NT2/D1 (cell line): ENCODE results near the gene KLHDC10.
"Not testable (repeated sequence)": the region's sequence is repeated elsewhere in the genome, so short reads cannot be mapped to it uniquely, and the experiment has no call there.

Experiments used
- DNase-seq: peaks from one replicate; pipeline ENCODE4 v3.0.0-alpha.2; 2011; ENCODE audit warnings: low read depth, low spot score
- H3K27me3 ChIP-seq: 2 replicates; pipeline ENCODE4 v1.6.0; 2011; ENCODE audit warnings: mild to moderate bottlenecking; ENCODE audit not compliant: insufficient read length, insufficient read depth
- H3K36me3 ChIP-seq: 2 replicates; pipeline ENCODE4 v1.6.1; 2011; ENCODE audit warnings: mild to moderate bottlenecking, low read length, mixed read lengths; ENCODE audit not compliant: insufficient read depth, insufficient read length
- H3K4me1 ChIP-seq: 2 replicates; pipeline ENCODE4 v1.5.1; 2011; ENCODE audit not compliant: insufficient read depth, insufficient read length
- H3K4me3 ChIP-seq: 2 replicates; pipeline ENCODE4 v1.5.1; 2011; ENCODE audit warnings: low read depth; ENCODE audit not compliant: insufficient read length
- H3K9ac ChIP-seq: 2 replicates; pipeline ENCODE4 v1.6.0; 2011; ENCODE audit warnings: low read depth; ENCODE audit not compliant: insufficient read length
- H3K9me3 ChIP-seq: 2 replicates; pipeline ENCODE4 v1.5.1; 2011; ENCODE audit warnings: mild to moderate bottlenecking, low read length; ENCODE audit not compliant: insufficient read depth
- SUZ12 ChIP-seq: IDR thresholded peaks from 2 replicates; pipeline ENCODE4 v1.6.1; 2011; ENCODE audit not compliant: insufficient read length, insufficient read depth; ENCODE audit errors: extremely low read depth
- YY1 ChIP-seq: IDR thresholded peaks from 2 replicates; pipeline ENCODE4 v1.6.1; 2011; ENCODE audit not compliant: insufficient read length, insufficient read depth
- ZNF274 ChIP-seq: IDR thresholded peaks from 2 replicates; pipeline ENCODE4 v1.6.1; 2011; ENCODE audit warnings: mild to moderate bottlenecking, low read depth, low read length

The KLHDC10 gene

DNA sequence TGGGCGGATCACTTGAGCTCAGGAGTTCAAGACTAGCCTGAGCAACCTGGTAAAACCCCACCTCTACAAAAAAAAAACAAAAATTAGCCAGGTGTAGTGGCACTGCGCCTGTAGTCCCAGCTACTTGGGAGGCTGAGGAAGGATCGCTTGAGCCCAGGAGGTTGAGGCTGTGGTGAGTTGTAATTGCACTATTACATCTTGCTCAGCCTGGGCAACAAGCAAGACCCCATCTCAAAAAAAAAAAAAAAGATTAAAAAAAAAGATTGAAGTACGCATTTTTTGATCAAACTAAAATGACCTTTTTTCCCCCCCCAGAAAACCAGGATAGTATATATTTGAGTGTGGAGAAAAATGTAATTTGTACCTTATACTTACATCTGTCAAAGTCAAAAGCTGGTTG, 29.8 kb upstream of the KLHDC10 start:
- H3K9ac ChIP-seq = no peak overlapping the region
- no peaks in the 10 kb centered on the region for H3K27me3 ChIP-seq
- no peaks in the 10 kb centered on the region for H3K4me1 ChIP-seq
- H3K9me3 ChIP-seq = no peaks in the 10 kb centered on the region
- no peak for TF ChIP-seq ZNF274
- TF ChIP-seq SUZ12 = no peak
- no peak for DNase-seq
- peaks cover 64% of the 10 kb centered on the region for H3K36me3 ChIP-seq
- no peak overlapping the region for H3K4me3 ChIP-seq

DNA sequence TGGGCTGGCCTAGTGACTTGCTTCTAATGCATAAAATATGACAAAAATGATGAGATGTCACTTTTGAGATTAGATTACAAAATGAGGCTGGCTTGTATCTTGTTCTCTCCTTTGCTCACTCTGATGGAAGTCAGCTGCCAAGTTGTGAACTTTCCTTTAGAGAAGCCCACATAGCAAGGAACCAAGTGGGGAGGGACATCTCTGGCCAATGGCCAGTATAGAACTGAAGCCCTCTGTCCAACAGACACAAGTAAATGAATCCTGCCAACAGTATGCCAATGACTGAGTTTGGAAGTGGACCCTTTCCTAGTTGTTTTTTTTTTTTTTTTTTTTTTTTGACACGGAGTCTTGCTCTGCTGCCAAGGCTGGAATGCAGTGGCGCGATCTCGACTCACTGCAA, 22.5 kb upstream of the KLHDC10 start:
- Histone ChIP-seq H3K4me1 (no peaks in the 10 kb centered on the region), H3K4me3 (no peak overlapping the region), H3K36me3 (peaks cover 35% of the 10 kb centered on the region), H3K27me3 (no peaks in the 10 kb centered on the region), H3K9ac (no peak overlapping the region), H3K9me3 (no peaks in the 10 kb centered on the region)
- TF ChIP-seq ZNF274 = no peak
- no peak for TF ChIP-seq YY1
- no peak for TF ChIP-seq SUZ12
- no peak for DNase-seq

DNA sequence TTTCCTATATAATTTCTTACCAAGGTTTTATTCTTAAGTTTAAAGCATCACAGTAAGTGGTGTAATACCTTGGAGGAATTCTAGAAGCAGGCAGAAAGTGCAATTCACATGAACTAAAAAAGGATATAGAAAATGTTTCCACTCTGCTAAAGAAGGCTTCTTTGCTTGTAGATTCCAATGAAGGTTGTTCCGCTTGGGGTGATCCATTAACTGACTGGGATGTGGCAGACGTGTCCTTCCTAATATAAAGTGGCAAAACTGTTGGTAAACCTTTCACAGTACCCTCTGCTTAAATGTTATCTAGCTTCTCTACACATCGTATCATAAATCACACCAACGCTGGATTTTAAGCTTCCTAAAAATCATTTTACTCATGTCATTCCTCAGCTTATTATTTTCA, 21.4 kb upstream of the KLHDC10 start:
- no peaks in the 10 kb centered on the region for H3K27me3 ChIP-seq
- no peak overlapping the region for H3K9ac ChIP-seq
- no peaks in the 10 kb centered on the region for H3K9me3 ChIP-seq
- TF ChIP-seq SUZ12 = no peak
- no peak for TF ChIP-seq ZNF274
- no peak for TF ChIP-seq YY1
- no peak overlapping the region for H3K4me3 ChIP-seq
- H3K4me1 ChIP-seq = no peaks in the 10 kb centered on the region
- no peak for DNase-seq
- H3K36me3 ChIP-seq = peaks cover 28% of the 10 kb centered on the region

DNA sequence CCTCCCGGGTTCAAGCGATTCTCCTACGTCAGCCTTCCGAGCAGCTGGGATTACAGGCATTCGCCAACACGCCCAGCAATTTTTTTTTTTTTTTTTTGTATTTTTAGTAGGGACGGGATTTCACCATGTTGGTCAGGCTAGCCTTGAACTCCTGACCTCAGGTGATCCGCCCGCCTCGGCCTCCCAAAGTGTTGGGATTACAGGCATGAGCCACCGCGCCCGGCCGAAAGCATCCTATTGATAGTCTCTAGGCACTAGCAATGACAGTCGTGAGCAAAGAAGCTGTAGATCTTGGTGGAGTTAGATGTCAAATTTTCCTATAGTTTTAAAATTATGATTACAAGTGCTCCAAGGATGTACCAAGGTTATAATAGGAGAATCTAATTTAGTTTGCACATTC, 18.1 kb upstream of the KLHDC10 start:
- not testable (repeated sequence) for H3K9me3 ChIP-seq, DNase-seq, H3K4me1 ChIP-seq, H3K9ac ChIP-seq, H3K4me3 ChIP-seq, H3K27me3 ChIP-seq
- peaks cover 14% of the 10 kb centered on the region for H3K36me3 ChIP-seq

DNA sequence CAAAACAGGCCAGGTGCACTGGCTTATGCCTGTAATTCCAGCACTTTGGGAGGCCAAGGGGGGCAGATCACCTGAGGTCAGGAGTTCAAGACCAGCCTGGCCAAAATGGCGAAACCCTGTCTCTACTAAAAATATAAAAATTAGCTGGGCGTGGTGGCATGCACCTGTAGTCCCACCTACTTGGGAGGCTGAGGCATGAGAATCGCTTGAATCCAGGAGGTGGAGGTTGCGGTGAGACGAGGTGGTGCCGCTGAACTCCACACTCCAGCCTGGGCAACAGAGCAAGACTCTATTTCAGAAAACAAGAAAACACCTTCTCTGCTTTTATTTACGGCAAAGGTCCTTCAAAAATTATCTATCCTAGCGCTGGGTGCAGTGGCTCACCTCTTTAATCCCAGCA, 15.1 kb upstream of the KLHDC10 start:
- H3K9ac ChIP-seq, H3K4me1 ChIP-seq, H3K27me3 ChIP-seq, H3K9me3 ChIP-seq, H3K4me3 ChIP-seq, DNase-seq, H3K36me3 ChIP-seq: not testable (repeated sequence)

DNA sequence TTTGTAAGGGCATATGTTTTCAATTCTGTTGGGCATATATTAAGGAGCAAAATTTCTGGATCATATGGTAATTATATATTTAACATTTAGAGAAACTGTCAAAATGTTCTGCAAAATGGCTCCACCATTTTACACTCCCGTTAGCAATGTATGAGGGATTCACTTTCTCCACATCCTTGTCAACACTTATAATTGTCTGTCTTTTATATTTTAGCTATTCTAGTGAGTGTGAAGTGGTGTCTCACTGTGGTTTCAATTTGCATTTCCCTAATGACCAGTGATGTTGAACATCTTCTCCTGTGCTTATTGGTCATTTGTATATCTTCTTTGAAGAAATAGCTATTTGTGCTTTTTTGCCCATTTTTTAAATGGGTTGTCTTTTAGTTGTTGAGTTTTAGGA, 8.1 kb upstream of the KLHDC10 start:
- H3K27me3 ChIP-seq = no peaks in the 10 kb centered on the region
- H3K4me1 ChIP-seq = no peaks in the 10 kb centered on the region
- H3K9ac ChIP-seq = no peak overlapping the region
- TF ChIP-seq ZNF274 = no peak
- no peak for TF ChIP-seq SUZ12
- no peak for TF ChIP-seq YY1
- no peaks in the 10 kb centered on the region for H3K9me3 ChIP-seq
- no peak overlapping the region for H3K4me3 ChIP-seq
- H3K36me3 ChIP-seq = no peaks in the 10 kb centered on the region
- DNase-seq = no peak

DNA sequence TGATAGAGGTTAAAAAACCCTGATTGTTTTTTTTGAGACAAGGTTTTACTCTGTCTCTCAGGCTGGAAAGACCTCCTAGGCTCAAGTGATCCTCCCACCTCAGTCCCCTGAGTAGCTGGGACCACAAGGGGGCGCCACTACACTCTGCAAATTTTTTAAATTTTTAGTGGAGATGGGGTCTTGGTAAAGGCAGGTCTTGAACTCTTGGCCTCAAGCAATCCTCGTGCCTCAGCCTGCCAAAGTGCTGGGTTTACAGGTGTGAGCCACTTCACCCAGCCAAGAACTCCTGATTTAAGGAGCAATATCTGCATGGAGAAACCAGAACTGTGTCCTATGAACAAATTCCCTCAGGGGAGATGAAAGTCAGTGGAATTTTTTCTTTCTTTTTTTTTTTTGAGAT, 7.3 kb upstream of the KLHDC10 start:
- no peaks in the 10 kb centered on the region for H3K9me3 ChIP-seq
- no peak overlapping the region for H3K4me3 ChIP-seq
- no peaks in the 10 kb centered on the region for H3K36me3 ChIP-seq
- H3K27me3 ChIP-seq = no peaks in the 10 kb centered on the region
- peak; percentile 67 for DNase-seq
- no peaks in the 10 kb centered on the region for H3K4me1 ChIP-seq
- no peak overlapping the region for H3K9ac ChIP-seq
- TF ChIP-seq YY1 = no peak
- no peak for TF ChIP-seq SUZ12
- no peak for TF ChIP-seq ZNF274

DNA sequence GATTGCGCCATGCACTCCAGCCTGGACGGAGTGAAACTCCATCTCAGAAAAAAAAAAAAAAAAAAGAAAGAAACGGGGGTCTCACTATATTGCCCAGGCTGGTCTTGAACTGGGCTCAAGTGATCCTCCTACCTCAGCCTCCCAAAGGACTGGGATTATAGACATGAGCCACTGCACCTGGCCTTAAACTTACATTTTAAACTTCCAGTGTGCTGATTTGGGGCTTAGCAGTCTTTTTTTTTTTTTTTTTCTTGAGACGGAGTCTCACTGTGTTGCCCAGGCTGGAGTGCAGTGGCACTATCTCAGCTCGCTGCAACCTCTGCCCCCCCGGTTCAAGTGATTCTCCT, 5.8 kb upstream of the KLHDC10 start:
- not testable (repeated sequence) for H3K9me3 ChIP-seq, H3K4me1 ChIP-seq, H3K9ac ChIP-seq, H3K36me3 ChIP-seq, DNase-seq, H3K4me3 ChIP-seq, H3K27me3 ChIP-seq
